Esophagus muscularis mucosa (tissue), 4 donors: ENCODE data around the gene SOBP.

Source experiments
- CTCF ChIP-seq, 3 experiments: fragments of 200-600 bp in 2 of 3; fragments of 450-650 bp in 1 of 3; sonication (generic) in 2 of 3; IDR thresholded peaks; one replicate each; pipeline ENCODE4 v1.5.1; 2017 to 2019; ENCODE audit warnings: antibody characterized with exemption in 3 of 3, mild to moderate bottlenecking in 2 of 3, moderate library complexity in 1 of 3
- EP300 ChIP-seq: sonication (generic); formaldehyde crosslinking; IDR thresholded peaks from one replicate; pipeline ENCODE4 v1.6.1; 2017; ENCODE audit warnings: antibody characterized with exemption
- POLR2A ChIP-seq: fragments of 450-650 bp; IDR thresholded peaks from one replicate; pipeline ENCODE4 v1.6.1; 2017; ENCODE audit warnings: antibody characterized with exemption, moderate library complexity, mild to moderate bottlenecking, low read depth
- POLR2AphosphoS5 ChIP-seq, 2 donors: sonication (generic); formaldehyde crosslinking; IDR thresholded peaks; one replicate each; pipeline ENCODE4 v1.6.1; 2017; ENCODE audit warnings: antibody characterized with exemption in 2 of 2

- no peak for TF ChIP-seq EP300
- TF ChIP-seq CTCF (IDR thresholded peaks at IDR 0.05): no peak
- TF ChIP-seq POLR2AphosphoS5 (IDR thresholded peaks at IDR 0.05): peak in 1 of 2 donors; percentile 10
- TF ChIP-seq POLR2A: no peak
Observed at GRCh38 chr6:107532706-107533105, 42.8 kb downstream of the SOBP start.
